ENCODE measurements around the gene MBP. TPM values are rescaled to one million over a fixed set of nuclear protein-coding genes. Genes with fewer than 3 reads are reported as not detected.

The MBP gene
- polyA plus RNA-seq, 1 donor from 2014 or later: 3.3 TPM

- Histone ChIP-seq H2AFZ (ENCODE audit: low read depth, low read length) (no peak overlapping the region), H3K4me2 (ENCODE audit: low read length) (no peak overlapping the region), H3K27me3 (ENCODE audit: insufficient read depth, low read depth, low read length) (no peaks in the 10 kb centered on the region), H3K9ac (ENCODE audit: low read length) (no peak overlapping the region), H3F3A (ENCODE audit: insufficient read depth, low read length, poor library complexity, severe bottlenecking) (no peaks in the 10 kb centered on the region), H3K79me2 (replicated peaks; ENCODE audit: insufficient read depth, low read length) (no peaks in the 10 kb centered on the region), H3K36me3 (ENCODE audit: insufficient read depth, low read length) (no peaks in the 10 kb centered on the region), H4K20me1 (ENCODE audit: insufficient read depth) (no peaks in the 10 kb centered on the region), H3K9me3 (ENCODE audit: low read length) (no peaks in the 10 kb centered on the region), H3K4me3 (ENCODE audit: low read length) (no peak overlapping the region), H3K9me2 (ENCODE audit: insufficient read depth, low read length) (no peaks in the 10 kb centered on the region), H3K27ac (ENCODE audit: low read length) (no peak overlapping the region)
- TF ChIP-seq REST (IDR thresholded peaks at IDR 0.05; ENCODE audit: borderline replicate concordance) (no peak), CTCF (IDR thresholded peaks at IDR 0.05; ENCODE audit: poor library complexity, severe bottlenecking) (no peak), MXI1 (conservative IDR thresholded peaks at IDR 0.05; ENCODE audit: poor library complexity, severe bottlenecking) (no peak), SMC3 (conservative IDR thresholded peaks at IDR 0.05; ENCODE audit: poor library complexity) (no peak), EP300 (conservative IDR thresholded peaks at IDR 0.05; ENCODE audit: poor library complexity, severe bottlenecking) (no peak), TAF1 (IDR thresholded peaks at IDR 0.05; ENCODE audit: low read depth) (no peak), EZH2 (IDR thresholded peaks at IDR 0.05; ENCODE audit: borderline replicate concordance, insufficient read depth, low read length, poor library complexity, severe bottlenecking) (no peak), POLR2AphosphoS5 (IDR thresholded peaks at IDR 0.05) (no peak), RAD21 (conservative IDR thresholded peaks at IDR 0.05) (no peak)
Measured at GRCh38 chr18:77004555-77005380, 127.8 kb downstream of the MBP start.

DNA sequence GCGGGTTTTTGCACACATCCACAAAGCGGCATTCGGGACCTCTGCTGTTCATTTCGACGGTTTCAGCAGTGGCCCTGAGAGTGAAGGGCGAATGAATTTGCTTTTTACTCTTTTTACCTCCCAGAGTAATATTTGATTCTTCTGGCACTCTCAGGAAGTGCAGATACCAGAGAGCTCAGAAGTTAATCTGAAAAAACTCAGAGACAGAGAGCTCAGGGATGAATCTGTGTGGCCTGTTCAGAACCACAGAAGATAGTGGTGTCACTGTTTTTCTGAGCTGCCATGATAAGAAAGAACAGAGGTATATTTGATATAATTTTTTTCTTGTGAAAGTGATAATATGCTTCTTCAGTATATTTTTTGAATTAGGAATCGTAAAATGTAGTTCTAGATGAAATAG, 129.3 kb downstream of the MBP start:
- Histone ChIP-seq H3K4me3 (ENCODE audit: low read length) (no peak overlapping the region), H3K9ac (ENCODE audit: low read length) (no peak overlapping the region), H3K27ac (ENCODE audit: low read length) (no peak overlapping the region), H4K20me1 (ENCODE audit: insufficient read depth) (no peaks in the 10 kb centered on the region), H2AFZ (ENCODE audit: low read depth, low read length) (no peak overlapping the region), H3K27me3 (ENCODE audit: insufficient read depth, low read depth, low read length) (no peaks in the 10 kb centered on the region), H3K79me2 (replicated peaks; ENCODE audit: insufficient read depth, low read length) (no peaks in the 10 kb centered on the region), H3K9me2 (ENCODE audit: insufficient read depth, low read length) (no peaks in the 10 kb centered on the region), H3F3A (ENCODE audit: insufficient read depth, low read length, poor library complexity, severe bottlenecking) (no peaks in the 10 kb centered on the region), H3K4me2 (ENCODE audit: low read length) (no peak overlapping the region), H3K36me3 (ENCODE audit: insufficient read depth, low read length) (no peaks in the 10 kb centered on the region), H3K9me3 (ENCODE audit: low read length) (no peaks in the 10 kb centered on the region)
- TF ChIP-seq EP300 (conservative IDR thresholded peaks at IDR 0.05; ENCODE audit: poor library complexity, severe bottlenecking) (no peak), RAD21 (conservative IDR thresholded peaks at IDR 0.05) (no peak), TAF1 (IDR thresholded peaks at IDR 0.05; ENCODE audit: low read depth) (no peak), REST (IDR thresholded peaks at IDR 0.05; ENCODE audit: borderline replicate concordance) (no peak), CTCF (IDR thresholded peaks at IDR 0.05; ENCODE audit: poor library complexity, severe bottlenecking) (no peak), SMC3 (conservative IDR thresholded peaks at IDR 0.05; ENCODE audit: poor library complexity) (no peak)

Measured in neural cell (in vitro differentiated cells).